KOPT-K1 (cell line): ENCODE results near the gene TM2D1.
"Not testable (repeated sequence)": the region's sequence is repeated elsewhere in the genome, so short reads cannot be mapped to it uniquely, and the experiment has no call there.

Source experiments
- H3K27ac ChIP-seq: fragments of 200-600 bp; sonication (generic); 2 replicates; pipeline ENCODE4 v1.5.1; 2016; ENCODE audit warnings: antibody characterized with exemption, mild to moderate bottlenecking, low read depth, low read length; ENCODE audit not compliant: poor library complexity, severe bottlenecking
- H3K36me3 ChIP-seq: fragments of 200-600 bp; sonication (generic); 2 replicates; pipeline ENCODE4 v1.5.1; 2017; ENCODE audit warnings: antibody characterized with exemption, mild to moderate bottlenecking, low read length, moderate library complexity; ENCODE audit not compliant: insufficient read depth
- H3K9me3 ChIP-seq: fragments of 200-600 bp; sonication (generic); 2 replicates; pipeline ENCODE4 v1.5.1; 2017; ENCODE audit warnings: antibody characterized with exemption, low read length, mild to moderate bottlenecking; ENCODE audit not compliant: insufficient read depth, poor library complexity, severe bottlenecking

TM2D1 gene

DNA sequence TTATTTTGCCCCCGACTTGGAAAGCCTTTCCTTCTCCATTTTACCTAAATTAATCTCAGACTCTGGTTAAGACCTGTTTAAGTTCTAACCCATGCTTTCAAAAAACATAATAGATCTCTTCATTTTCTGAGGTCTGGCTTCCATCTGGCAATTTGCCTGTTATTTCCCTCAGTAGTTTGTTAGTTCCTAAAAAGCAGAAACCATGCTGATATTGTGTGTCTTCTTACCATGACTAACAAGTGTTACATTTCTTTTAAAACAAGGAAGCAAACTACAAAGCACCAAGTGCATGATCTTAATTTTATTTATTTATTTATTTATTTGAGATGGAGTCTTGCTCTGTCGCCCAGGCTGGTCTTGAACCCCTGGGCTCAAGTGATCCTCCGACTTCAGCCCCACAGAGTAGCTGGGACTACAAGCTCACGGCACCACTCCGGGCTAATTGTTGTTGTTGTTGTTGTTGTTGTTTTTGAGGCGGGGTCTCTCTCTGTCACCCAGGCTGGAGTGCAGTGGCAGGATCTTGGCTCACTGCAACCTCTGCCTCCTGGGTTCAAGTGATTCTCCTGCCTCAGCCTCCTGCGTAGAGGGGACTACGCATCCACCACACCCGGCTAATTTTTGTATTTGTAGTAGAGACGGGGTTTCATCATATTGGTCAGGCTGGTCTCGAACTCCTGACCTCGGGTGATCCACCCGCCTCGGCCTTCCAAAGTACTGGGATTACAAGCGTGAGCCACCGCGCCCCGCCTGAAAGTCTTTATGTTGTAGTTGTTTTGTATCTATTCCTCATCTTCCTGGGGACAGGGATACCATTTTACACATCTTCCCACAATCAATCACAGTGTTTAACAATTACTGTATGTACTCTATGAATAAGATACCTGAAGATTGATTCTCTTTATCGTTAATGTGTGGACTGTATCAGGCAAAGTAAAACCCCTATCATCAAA lies 16.1 kb upstream of the TM2D1 start:
- Histone ChIP-seq H3K27ac (no peak overlapping the region), H3K36me3 (no peaks in the 10 kb centered on the region), H3K9me3 (no peaks in the 10 kb centered on the region)

DNA sequence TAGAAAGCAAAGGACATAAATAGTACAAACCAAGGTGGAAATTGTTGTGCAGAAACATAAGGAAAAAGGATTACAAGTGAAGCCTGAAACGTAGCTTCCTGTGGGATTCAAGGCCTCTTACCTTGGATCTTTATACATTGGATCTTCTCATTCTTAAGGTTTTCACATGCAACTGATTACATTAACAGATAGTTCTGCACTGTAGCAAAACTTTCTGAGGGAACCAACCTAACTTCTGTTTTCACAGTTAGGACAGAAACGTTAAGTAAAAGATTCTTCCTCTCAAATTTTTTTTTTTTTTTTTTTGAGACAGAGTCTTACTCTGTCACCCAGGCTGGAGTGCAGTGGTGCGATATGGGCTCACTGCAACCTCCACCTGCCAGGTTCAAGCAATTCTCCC lies 7.8 kb upstream of the TM2D1 start:
- Histone ChIP-seq H3K9me3 (no peaks in the 10 kb centered on the region), H3K27ac (no peak overlapping the region), H3K36me3 (no peaks in the 10 kb centered on the region)

DNA sequence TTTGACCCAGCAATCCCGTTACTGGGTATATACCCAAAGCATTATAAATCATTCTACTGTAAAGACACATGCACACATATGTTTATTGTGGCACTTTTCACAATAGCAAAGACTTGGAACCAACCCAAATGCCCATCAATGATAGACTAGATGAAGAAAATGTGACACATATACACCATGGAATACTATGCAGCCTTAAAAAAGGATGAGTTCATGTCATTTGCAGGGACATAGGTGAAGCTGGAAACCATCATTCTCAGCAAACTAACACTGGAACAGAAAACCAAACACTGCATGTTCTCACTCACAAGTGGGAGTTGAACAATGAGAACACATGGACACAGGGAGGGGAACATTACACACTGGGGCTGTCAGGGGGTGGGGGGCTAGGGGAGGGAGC lies 5.7 kb upstream of the TM2D1 start:
- not testable (repeated sequence) for H3K27ac ChIP-seq, H3K36me3 ChIP-seq, H3K9me3 ChIP-seq

- Histone ChIP-seq H3K9me3 (no peaks in the 10 kb centered on the region), H3K27ac (no peak overlapping the region), H3K36me3 (no peaks in the 10 kb centered on the region)
These were observed 2.6 kb upstream of the TM2D1 start for GRCh38 chr1:61727544-61727943.

DNA sequence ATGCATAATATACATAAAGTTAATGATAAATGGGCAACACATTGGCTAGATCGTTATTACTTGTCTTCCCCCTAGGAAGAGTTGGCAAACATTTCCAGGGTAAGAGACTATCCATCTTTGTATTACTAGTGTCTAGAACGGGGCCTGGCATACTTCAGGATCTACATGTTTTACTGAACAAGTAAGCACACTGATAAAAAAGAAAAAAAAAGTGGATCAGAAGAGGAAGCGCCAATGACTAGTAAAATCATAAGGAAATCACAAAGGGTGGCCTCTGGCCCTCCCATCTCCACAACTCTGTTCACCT lies 482 bp downstream of the TM2D1 start:
- Histone ChIP-seq H3K27ac (peak overlapping the region; percentile 82), H3K36me3 (peaks cover 15% of the 10 kb centered on the region), H3K9me3 (no peaks in the 10 kb centered on the region)

GRCh38 chr1:61718996-61719663 lies 5.8 kb downstream of the TM2D1 start:
- not testable (repeated sequence) for H3K27ac ChIP-seq, H3K9me3 ChIP-seq
- peaks cover 40% of the 10 kb centered on the region for H3K36me3 ChIP-seq

GRCh38 chr1:61711969-61712368 lies 13.0 kb downstream of the TM2D1 start:
- Histone ChIP-seq H3K27ac (no peak overlapping the region), H3K9me3 (no peaks in the 10 kb centered on the region), H3K36me3 (peaks cover 49% of the 10 kb centered on the region)

DNA sequence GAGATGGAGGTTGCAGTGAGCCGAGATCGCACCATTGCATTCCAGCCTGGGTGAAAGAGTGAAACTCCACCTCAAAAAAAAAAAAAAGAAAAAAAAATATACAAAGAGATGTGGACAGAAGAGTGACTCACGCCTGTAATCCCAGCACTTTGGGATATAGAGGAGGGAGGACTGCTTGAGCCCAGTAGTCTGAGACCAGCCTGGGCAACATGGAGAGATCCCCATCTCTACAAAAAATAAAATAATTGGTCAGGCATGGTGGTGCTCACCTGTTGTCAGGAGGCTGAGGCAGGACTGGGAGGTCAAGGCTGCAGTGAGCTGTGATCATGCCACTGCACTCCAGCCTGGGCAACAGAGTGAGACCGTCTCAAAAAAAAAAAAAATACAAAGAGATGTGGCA lies 13.7 kb downstream of the TM2D1 start:
- H3K36me3 ChIP-seq, result peaks cover 53% of the 10 kb centered on the region
- not testable (repeated sequence) for H3K27ac ChIP-seq, H3K9me3 ChIP-seq

DNA sequence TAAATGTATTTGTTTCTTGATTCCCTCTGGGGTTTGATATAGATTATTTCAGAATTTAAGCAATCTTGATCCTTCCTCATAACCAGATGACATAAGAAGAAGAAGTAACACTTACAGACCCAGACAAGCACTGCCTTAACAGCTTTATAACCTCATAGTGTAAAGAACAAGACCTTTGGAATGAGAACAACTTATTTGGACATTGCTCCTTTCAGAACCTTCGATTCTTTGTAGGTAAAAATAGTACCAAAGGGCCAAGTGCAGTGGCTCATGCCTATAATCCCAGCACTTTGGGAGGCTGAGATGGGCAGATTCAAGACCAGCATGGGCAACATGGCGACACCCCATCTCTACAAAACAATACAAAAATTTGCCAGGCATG lies 15.0 kb downstream of the TM2D1 start:
- H3K9me3 ChIP-seq, result no peaks in the 10 kb centered on the region
- no peak overlapping the region for H3K27ac ChIP-seq
- peaks cover 61% of the 10 kb centered on the region for H3K36me3 ChIP-seq

DNA sequence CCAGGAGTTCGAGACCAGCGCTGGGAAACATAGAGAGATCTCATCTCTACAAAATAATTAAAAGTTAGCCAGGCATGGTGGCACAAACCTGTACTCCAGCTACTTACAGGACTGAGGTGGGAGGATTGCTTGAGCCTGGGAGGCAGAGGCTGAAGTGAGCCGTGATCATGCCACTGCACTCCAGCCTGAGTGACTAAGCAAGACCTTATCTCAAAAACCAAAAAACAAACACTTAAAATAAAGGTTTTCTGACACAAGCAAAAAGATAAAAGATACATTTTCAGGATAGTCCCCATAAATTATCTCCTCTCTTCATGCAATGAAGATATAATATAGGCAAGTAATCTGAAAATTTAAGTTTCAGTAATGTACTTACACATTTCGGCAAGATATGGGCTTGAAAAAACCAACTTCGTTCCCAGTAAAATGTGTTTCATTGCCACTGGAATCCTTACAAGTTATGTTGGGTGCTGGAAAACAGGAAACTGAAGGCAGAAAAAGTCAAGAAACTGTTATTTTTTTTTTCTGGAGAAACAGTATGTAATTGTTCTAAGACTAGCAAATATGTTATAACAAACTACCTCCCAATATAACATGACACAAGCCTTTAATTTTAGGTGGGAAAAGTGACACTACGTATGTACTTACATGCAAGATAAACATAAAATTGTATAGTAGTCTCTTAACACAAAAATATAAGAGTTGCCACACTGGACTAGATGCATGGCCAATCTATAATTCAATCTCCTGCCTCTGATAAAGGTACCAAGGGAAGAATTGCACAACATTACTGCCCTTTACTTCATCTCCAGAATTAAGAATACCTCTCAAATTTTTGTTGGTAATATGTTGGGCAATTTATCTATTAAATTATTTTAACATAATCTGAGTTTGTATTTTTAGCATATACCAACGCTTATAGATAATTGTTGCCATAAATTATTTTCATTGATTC lies 15.7 kb downstream of the TM2D1 start:
- Histone ChIP-seq H3K27ac (no peak overlapping the region), H3K36me3 (peaks cover 63% of the 10 kb centered on the region), H3K9me3 (no peaks in the 10 kb centered on the region)

GRCh38 chr1:61699911-61700851 lies 24.8 kb downstream of the TM2D1 start:
- no peaks in the 10 kb centered on the region for H3K9me3 ChIP-seq
- peaks cover 80% of the 10 kb centered on the region for H3K36me3 ChIP-seq
- no peak overlapping the region for H3K27ac ChIP-seq

GRCh38 chr1:61692155-61692800 lies 32.7 kb downstream of the TM2D1 start:
- no peak overlapping the region for H3K27ac ChIP-seq
- H3K9me3 ChIP-seq, result no peaks in the 10 kb centered on the region
- H3K36me3 ChIP-seq, result peaks cover 48% of the 10 kb centered on the region

DNA sequence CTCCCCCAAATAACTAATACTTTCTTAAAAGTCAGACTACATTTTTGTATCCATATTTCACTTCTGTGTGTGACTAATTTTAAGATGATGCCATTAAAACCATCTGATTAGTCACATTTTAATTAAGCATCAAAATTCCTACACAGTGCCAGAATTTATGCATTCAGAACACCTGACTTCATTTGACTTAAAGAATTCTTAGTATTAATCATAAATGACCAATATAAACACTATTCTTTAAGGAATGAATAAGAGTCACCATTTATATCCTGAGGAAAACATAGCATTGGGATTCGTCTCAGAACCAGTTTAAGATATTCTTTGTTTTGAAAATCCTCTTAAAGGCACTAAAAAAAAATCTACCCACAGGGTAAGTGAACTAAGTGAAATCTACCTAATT lies 37.0 kb downstream of the TM2D1 start:
- Histone ChIP-seq H3K9me3 (no peaks in the 10 kb centered on the region), H3K36me3 (peaks cover 42% of the 10 kb centered on the region), H3K27ac (no peak overlapping the region)

GRCh38 chr1:61682891-61683290 lies 42.0 kb downstream of the TM2D1 start:
- Histone ChIP-seq H3K27ac (no peak overlapping the region), H3K36me3 (peaks cover 59% of the 10 kb centered on the region), H3K9me3 (no peaks in the 10 kb centered on the region)
